Measurements from ENCODE around the gene PKIG. TPM values are rescaled to one million over a fixed set of nuclear protein-coding genes. Genes with fewer than 3 reads are reported as not detected.

Gene PKIG
- total RNA-seq, 2 experiments from 2014 or later, result 31.7 to 46.9 TPM

DNA sequence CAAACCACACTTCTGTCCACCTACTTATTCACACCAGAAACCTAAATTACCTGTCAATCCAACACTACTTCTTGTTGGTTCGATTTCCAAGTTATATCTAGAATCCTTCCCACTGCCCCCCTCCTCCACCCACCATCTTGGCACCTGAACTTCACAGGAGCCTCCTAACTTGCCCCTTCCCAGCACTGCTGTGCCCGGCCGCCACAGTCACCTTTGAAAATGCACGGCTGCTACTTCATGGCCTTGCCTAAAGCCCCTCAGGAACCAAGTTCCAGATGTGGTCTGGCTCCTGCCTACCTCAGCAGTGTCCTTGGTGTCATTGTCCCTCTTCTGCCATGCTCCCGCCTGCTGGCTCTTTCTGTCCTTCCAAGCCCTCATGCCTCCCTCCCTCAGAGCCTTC is 31.2 kb downstream of the PKIG start:
- POLR2A ChIA-PET, result no interaction called here
- Histone ChIP-seq H2AFZ (ENCODE audit: low read length) (no peak overlapping the region), H3K4me3 (ENCODE audit: low read depth, low read length, poor library complexity, severe bottlenecking) (no peak overlapping the region), H3K9me3 (ENCODE audit: low read length) (no peaks in the 10 kb centered on the region), H3K4me2 (ENCODE audit: low read length) (no peak overlapping the region), H3K36me3 (ENCODE audit: insufficient read depth, low read length) (peaks cover 71% of the 10 kb centered on the region), H3K27ac (ENCODE audit: low read depth, low read length, poor library complexity, severe bottlenecking) (peak overlapping the region; percentile 4), H4K20me1 (ENCODE audit: insufficient read depth, low read length) (no peaks in the 10 kb centered on the region), H3K79me2 (ENCODE audit: insufficient read depth, low read depth, low read length) (peaks cover 26% of the 10 kb centered on the region; the same call in 1 of the 2 replicates), H3K4me1 (ENCODE audit: insufficient read depth, low read length, poor library complexity, severe bottlenecking) (peaks cover 84% of the 10 kb centered on the region), H3K9me2 (ENCODE audit: insufficient read depth, low read length) (no peaks in the 10 kb centered on the region)
- CTCF ChIA-PET (ENCODE audit: unreplicated experiment), result no interaction called here
- BruUV-seq (replicated peaks), result no TSS peak
- intact Hi-C loops (cut with micrococcal nuclease; ENCODE audit: unreplicated experiment), result no loop called here
- no peak for TF ChIP-seq EZH2phosphoT487 (IDR thresholded peaks at IDR 0.05; ENCODE audit: borderline replicate concordance, low read depth, low read length)
- TF ChIP-seq, protein P1, sequence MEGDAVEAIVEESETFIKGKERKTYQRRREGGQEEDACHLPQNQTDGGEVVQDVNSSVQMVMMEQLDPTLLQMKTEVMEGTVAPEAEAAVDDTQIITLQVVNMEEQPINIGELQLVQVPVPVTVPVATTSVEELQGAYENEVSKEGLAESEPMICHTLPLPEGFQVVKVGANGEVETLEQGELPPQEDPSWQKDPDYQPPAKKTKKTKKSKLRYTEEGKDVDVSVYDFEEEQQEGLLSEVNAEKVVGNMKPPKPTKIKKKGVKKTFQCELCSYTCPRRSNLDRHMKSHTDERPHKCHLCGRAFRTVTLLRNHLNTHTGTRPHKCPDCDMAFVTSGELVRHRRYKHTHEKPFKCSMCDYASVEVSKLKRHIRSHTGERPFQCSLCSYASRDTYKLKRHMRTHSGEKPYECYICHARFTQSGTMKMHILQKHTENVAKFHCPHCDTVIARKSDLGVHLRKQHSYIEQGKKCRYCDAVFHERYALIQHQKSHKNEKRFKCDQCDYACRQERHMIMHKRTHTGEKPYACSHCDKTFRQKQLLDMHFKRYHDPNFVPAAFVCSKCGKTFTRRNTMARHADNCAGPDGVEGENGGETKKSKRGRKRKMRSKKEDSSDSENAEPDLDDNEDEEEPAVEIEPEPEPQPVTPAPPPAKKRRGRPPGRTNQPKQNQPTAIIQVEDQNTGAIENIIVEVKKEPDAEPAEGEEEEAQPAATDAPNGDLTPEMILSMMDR (conservative IDR thresholded peaks at IDR 0.05; ENCODE audit: low read length), result no peak
- no peak for DNase-seq (ENCODE audit: low spot score)

DNA sequence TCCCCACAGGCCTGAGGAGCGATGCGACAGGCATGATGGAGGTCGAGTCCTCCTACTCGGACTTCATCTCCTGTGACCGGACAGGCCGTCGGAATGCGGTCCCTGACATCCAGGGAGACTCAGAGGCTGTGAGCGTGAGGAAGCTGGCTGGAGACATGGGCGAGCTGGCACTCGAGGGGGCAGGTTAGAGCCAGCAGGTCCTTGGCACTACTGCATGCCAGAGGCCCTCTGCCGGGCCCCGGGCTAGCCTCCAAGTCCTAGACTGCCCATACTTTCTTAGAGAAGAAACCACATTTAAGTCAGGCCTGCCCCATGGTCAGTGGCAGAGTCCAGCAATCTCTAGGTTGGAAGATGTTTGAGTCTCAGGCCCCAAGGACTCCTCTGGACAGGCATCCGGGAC is 32.1 kb downstream of the PKIG start:
- TF ChIP-seq EZH2phosphoT487 (IDR thresholded peaks at IDR 0.05; ENCODE audit: borderline replicate concordance, low read depth, low read length), result no peak
- TF ChIP-seq, protein P1 (conservative IDR thresholded peaks at IDR 0.05; ENCODE audit: low read length), result no peak
- Histone ChIP-seq H3K27ac (ENCODE audit: low read depth, low read length, poor library complexity, severe bottlenecking) (peak overlapping the region; percentile 93), H3K9me3 (ENCODE audit: low read length) (no peaks in the 10 kb centered on the region), H3K9me2 (ENCODE audit: insufficient read depth, low read length) (no peaks in the 10 kb centered on the region), H3K36me3 (ENCODE audit: insufficient read depth, low read length) (peaks cover 81% of the 10 kb centered on the region), H2AFZ (ENCODE audit: low read length) (no peak overlapping the region), H3K79me2 (ENCODE audit: insufficient read depth, low read depth, low read length) (peaks cover 22% of the 10 kb centered on the region; the same call in 1 of the 2 replicates), H3K4me2 (ENCODE audit: low read length) (peak overlapping the region; percentile 14; the same call in 1 of the 2 replicates), H4K20me1 (ENCODE audit: insufficient read depth, low read length) (no peaks in the 10 kb centered on the region), H3K4me1 (ENCODE audit: insufficient read depth, low read length, poor library complexity, severe bottlenecking) (peaks cover 85% of the 10 kb centered on the region), H3K4me3 (ENCODE audit: low read depth, low read length, poor library complexity, severe bottlenecking) (no peak overlapping the region)
- no TSS peak for BruUV-seq (replicated peaks)
- CTCF ChIA-PET (ENCODE audit: unreplicated experiment), result interaction anchor here (1.1 kb wide), 1 partner anchor 34 kb away, joined by 4 read pairs; no protein-coding TSS in a partner anchor
- intact Hi-C loops (cut with micrococcal nuclease; ENCODE audit: unreplicated experiment), result no loop called here
- DNase-seq (ENCODE audit: low spot score), result no peak
- POLR2A ChIA-PET, result interaction anchor here (0.6 to 1.1 kb wide), 2 partner anchors 31 kb away, joined by 3 read pairs; no protein-coding TSS in a partner anchor

DNA sequence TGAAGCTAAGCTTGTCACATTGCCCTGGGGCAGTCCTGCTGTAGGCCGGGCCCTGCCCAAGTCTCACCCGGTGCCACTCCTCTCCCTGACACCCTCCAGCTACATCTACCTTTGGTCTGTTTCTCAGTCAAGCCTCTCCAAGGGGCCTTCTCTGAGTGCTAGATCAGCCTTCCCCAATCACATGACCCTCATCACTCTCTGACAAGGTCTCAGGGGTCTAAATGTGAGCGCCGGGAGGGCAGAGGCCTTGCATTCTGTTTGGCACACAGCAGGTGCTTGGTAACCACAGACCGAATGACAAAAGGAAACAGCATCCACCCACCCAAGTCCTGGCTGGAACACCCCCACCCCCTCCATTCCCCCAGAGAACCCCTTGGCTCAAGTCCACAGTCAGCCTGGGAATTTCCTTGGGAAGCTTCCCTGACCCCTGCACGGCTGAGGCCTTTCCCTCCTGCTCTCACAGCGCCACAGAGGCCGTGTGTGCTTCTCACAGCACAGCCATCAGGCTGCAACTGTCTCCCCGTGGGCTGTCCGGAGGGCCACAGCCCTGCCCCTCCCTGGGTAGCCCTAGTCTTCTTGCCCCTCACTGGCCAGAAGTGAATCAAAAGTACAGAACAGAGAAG is 32.9 kb downstream of the PKIG start:
- DNase-seq (ENCODE audit: low spot score), result peak; percentile 72
- Histone ChIP-seq H3K36me3 (ENCODE audit: insufficient read depth, low read length) (peaks cover 89% of the 10 kb centered on the region), H3K4me2 (ENCODE audit: low read length) (peak overlapping the region; percentile 51; the same call in 1 of the 2 replicates), H3K9me2 (ENCODE audit: insufficient read depth, low read length) (no peaks in the 10 kb centered on the region), H4K20me1 (ENCODE audit: insufficient read depth, low read length) (no peaks in the 10 kb centered on the region), H3K27ac (ENCODE audit: low read depth, low read length, poor library complexity, severe bottlenecking) (peak overlapping the region; percentile 93), H3K79me2 (ENCODE audit: insufficient read depth, low read depth, low read length) (peaks cover 22% of the 10 kb centered on the region; the same call in 1 of the 2 replicates), H3K4me3 (ENCODE audit: low read depth, low read length, poor library complexity, severe bottlenecking) (no peak overlapping the region), H3K4me1 (ENCODE audit: insufficient read depth, low read length, poor library complexity, severe bottlenecking) (peaks cover 77% of the 10 kb centered on the region), H3K9me3 (ENCODE audit: low read length) (no peaks in the 10 kb centered on the region), H2AFZ (ENCODE audit: low read length) (no peak overlapping the region)
- intact Hi-C loops (cut with micrococcal nuclease; ENCODE audit: unreplicated experiment), result no loop called here
- ChIA-PET POLR2A (interaction anchor here (0.6 to 1.1 kb wide), 3 partner anchors 21 to 32 kb away, joined by 3 to 4 read pairs (median 3); no protein-coding TSS in a partner anchor), CTCF (ENCODE audit: unreplicated experiment) (interaction anchor here (1.1 kb wide), 1 partner anchor 34 kb away, joined by 4 read pairs; no protein-coding TSS in a partner anchor)
- no peak for TF ChIP-seq EZH2phosphoT487 (IDR thresholded peaks at IDR 0.05; ENCODE audit: borderline replicate concordance, low read depth, low read length)
- TF ChIP-seq, protein P1 (conservative IDR thresholded peaks at IDR 0.05; ENCODE audit: low read length), result no peak
- BruUV-seq (replicated peaks), result no TSS peak

Data from OCI-LY7 (cell line).